NOMO-1 treated with DMSO at 0.1 percent for 48 hours (cell line): Measurements from ENCODE around the gene SSU72.
A peak's percentile ranks its signal among the peaks of the same experiment; 100 is the strongest.

ENCODE experiments used
- DNase-seq: peaks from one replicate; lab custom pipeline; 2025; ENCODE audit not compliant: unreplicated experiment; lab: John Stamatoyannopoulos, UW

Gene SSU72

DNA sequence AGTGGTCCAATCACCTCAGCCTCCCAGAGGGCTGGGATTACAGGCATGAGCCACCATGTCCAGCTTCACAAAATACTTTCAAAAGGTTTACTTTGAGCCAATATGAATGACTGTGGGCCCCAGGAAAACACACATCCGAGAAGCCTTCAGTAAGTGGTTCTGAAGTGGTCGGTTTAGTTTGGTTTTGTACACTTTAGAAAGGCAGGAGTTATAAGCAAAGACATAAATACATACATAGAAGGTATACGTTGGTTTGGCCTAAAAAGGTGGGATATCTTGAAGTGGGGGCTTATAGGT is 37.4 kb upstream of the SSU72 start:
- DNase-seq: no peak

- no peak for DNase-seq
These were observed 36.1 kb upstream of the SSU72 start for GRCh38 chr1:1610796-1611195.

GRCh38 chr1:1609822-1610485 is 35.3 kb upstream of the SSU72 start:
- no peak for DNase-seq

- DNase-seq: no peak
These were observed 31.6 kb upstream of the SSU72 start for GRCh38 chr1:1606232-1606631.

DNA sequence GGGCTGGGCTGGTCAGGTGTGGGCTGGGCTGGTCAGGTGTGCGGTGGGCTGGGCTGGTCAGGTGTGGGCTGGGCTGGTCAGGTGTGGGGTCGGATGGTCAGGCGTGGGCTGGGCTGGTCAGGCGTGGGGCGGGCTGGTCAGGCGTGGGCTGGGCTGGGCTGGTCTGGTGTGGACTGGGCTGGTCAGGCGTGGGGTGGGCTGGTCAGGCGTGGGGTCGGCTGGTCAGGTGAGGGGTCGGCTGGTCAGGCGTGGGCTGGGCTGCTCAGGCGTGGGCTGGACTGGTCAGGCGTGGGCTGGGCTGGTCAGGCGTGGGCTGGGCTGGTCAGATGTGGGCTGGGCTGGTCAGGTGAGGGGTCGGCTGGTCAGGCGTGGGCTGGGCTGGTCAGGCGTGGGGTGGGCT is 31.1 kb upstream of the SSU72 start:
- no peak for DNase-seq

- no peak for DNase-seq
These were observed 30.4 kb upstream of the SSU72 start for GRCh38 chr1:1605034-1605591.

DNA sequence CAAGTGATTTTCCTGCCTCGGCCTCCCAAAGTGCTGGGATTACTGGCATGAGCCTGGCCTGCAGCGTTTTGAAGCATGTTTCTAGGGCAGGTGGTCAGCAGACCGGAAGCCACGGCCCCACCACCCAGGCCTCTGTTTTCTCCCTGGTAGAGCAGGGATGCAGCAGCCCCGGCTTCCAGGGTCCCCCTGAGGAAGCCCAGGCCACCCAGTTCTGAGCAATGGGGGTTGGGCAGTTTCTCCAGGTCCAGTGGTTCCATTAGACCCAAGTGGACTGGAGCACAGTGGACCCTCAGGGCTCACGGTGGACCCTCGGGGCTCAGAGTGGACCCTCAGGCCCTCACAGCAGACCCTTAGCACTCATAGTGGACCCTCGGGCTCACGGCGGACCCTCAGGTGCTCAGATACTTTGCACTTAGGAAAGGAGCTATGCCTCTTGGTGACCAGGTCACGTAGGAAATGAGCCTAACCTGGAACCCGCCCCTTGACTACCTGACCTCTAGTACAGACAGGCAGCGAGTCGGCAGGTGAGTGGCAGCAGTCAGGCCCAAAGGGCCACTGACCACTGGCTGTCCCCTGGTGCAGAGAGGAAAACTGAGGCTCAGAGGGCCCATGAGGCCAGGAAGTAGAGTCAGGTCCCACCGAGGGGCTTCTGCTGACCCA is 29.8 kb upstream of the SSU72 start:
- no peak for DNase-seq

DNA sequence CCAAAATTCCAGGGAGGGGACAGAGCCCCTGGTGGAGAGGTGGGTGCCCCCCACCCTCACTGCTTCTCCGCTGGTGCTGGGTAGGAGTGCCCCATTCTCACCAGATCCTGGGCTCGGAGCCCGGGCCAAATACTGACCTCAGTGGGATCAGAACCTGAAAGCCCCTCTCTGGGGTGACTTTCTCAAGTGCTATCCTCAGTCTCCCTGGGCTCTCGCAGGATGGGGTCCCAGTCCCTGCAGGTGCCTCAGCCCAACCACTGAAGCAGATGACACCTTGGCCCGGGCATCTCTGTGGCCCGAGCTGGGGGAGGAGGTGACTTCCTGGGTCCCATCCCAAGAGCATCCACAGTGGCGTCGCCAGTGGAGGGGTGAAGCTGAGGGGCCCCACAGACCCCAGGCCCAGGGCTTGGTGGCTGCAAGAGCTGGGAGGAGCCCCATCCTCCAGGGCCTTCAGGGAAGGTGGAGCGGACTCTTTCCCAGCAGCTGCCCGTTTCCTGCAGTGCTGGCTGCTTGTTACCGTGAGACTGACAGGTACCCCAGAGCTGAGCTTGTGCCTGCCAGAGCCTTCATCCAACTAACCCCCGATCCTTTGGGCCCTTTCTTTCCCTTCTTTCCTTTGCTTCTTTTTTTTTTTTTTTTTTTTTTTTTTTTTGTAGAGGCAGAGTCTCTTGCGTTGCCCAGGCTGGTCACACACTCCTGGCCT is 29.2 kb upstream of the SSU72 start:
- DNase-seq: no peak

GRCh38 chr1:1602968-1603506 is 28.4 kb upstream of the SSU72 start:
- no peak for DNase-seq

DNA sequence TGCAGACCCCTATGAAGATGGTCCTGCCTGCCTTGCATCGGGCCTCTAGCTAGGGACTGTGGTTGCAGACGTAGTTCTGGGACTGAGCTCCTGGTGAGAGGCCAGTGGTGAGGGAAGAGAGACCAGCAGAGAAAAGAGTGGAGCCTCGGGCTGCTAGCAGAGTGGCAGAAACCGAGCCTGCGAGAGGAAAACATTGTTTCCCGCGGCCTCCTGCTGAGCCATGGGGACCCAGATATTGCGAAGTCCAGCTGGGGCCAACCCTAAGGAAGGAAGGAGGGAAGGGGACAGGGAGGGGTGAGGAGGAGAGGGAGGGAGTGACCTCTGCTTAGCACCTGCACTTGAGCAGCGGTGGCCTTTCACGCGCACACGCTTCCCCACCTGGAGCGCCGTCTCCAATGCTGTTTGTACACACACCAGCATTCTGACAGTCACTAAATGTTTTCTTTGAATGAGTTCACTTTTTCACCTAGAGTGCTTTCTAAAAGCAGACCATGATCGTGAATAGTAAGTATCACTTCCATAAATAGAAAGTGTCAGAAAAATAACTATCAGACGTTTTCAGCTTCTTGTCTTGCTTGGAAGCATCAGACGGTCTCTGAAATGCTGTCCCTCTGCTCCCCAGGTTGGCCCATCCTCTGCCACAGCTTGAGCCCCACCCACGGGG is 27.8 kb upstream of the SSU72 start:
- DNase-seq: peak; percentile 18

GRCh38 chr1:1601564-1602303 is 27.1 kb upstream of the SSU72 start:
- DNase-seq: no peak

- no peak for DNase-seq
These were observed 26.3 kb upstream of the SSU72 start for GRCh38 chr1:1600861-1601563.

GRCh38 chr1:1599935-1600860 is 25.5 kb upstream of the SSU72 start, which contains the start of gene FNDC10:
FNDC10 (minus strand) TSS chr1:1600135; CDS start chr1:1600015, 120 bp downstream.
- DNase-seq: no peak

DNA sequence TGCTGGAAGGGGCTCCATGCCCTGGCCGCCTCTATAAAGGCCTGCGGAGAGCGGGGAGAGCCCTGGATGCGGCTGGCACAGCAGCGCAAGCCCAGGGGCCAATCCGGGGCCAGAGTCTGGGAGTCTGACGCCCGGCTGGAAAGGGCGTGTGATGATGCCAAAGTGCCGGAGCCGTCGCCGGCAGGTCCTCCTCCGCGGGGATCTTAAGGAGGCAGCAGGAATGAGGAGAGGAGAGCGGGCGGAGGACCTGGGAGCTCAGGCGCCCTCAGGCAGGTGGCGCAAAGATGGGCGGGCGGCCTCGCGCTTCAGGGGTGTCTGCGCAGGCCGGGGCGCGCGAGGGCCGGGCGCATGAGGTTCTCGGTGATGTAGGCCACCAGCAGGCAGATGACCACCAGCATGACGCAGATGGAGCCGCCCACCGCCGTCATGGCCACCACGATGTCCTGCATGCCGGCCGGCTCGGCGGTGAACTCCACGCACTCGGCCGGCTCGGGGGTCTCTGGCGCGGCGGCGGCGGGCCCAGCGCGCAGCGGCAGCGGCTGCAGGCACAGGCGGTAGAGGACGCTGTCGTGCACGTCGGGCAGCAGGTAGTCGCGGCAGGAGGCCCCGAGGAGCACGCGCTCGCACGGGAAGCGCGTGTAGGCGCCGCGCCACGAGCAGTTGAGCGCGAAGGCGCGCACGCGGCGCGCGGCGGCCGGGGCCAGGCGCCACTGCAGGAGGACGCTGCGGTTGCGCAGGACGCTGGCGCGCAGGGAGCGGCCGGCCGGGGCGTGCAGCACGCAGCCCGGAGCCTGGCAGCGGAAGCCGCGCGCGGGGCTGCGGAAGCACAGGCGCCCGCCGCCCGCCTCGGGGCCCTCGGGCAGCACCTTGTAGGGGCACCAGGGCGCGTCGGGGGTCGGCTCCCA is 24.6 kb upstream of the SSU72 start:
- DNase-seq: peak; percentile 49

- no peak for DNase-seq
These were observed 24.0 kb upstream of the SSU72 start for GRCh38 chr1:1598720-1599029.

DNA sequence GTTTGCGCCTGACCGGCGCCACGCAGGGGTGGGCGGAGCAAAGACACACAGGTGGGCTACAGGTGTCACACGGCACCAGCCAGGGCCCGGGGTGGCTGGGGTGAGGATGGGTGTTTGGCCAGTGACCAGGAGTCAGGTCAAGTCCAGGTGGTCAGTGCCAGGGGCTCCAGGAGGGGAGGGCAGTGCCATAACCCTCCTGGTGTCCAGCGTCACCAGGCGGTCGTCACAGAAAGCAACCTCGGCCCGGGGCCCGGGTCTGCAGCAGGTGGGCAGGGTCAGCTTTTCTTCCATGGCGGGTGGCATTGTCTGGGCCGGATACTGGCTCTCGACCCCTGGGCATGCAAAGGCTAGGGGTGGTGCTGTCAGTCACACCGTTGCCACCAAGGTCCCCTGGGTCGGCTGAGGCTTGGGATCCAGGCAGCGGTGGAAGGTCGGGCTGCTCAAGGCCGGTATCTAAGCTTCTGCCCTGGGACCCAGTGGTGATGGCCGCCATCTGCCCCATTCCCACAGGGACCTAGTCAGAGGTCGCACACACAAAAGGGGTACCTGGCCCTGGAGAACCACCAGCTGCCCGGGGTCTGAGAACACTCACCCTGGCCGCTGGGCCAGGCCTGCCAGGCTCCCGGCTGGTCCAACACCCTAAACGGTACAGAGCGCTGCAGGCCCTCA is 23.5 kb upstream of the SSU72 start:
- no peak for DNase-seq

GRCh38 chr1:1597275-1597930 is 22.7 kb upstream of the SSU72 start:
- peak; percentile 32 for DNase-seq
